Stimulated activated naive CD4-positive, alpha-beta T cell (primary cell): ENCODE data around the gene PCYT1A.
A peak's percentile ranks its signal among the peaks of the same experiment; 100 is the strongest.
"Not testable (repeated sequence)": the region's sequence is repeated elsewhere in the genome, so short reads cannot be mapped to it uniquely, and the experiment has no call there.

Source experiments
- DNase-seq, 6 experiments: peaks; one replicate each; lab custom pipeline; 2025; lab: John Stamatoyannopoulos, UW

The PCYT1A gene

DNA sequence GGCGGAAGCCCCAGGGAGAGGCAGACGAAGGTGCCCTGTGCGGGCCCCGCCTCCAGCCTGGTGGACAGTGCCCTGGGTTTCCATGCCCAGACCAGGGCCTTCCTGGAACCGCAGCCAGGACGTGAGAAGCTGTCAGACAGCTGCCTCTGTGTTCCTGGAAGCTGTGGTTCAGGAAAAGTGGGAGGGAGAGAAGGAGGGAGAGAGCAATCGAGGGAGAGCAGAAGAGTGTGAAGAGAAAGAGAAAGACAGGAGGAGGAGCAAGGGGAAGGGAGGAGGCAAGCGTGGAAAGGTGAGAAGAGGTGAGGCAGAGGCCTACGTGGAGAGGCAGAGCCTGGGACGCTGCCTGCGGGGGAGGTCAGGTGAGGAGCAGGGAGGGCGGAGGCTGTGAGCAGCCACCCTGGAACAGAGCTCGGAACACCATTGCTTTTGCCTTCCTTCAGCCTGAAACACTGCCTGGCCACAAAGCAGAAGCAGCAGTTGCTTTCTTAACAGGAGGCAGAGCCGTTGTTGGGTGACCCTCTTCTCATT, 94.9 kb downstream of the PCYT1A start:
- DNase-seq, result peak in 1 of 6 experiments; percentile 9

DNA sequence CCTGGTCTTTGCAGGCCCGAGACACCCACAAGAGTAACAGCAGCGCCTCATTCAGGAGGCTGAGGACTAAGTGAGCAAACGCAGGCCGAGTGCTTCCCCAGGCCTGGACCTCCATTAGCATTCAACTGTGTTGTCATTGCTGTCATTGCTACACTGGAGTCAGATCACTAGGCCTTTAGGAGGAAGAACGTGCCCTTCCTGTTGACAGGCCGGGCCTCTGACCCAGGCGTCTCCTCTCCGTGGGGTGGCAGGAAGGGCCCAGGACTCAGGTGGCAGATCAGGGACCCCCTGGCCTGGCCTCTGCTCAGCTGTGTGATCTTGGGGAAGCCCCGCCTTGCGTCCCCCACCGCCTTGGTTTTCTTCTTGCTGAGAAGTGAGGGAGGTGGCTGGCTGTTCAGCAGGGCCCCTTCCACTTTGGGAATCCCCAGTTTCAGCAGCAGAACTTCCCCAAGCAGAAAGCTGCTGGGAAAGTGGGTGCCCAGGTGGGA, 95.4 kb downstream of the PCYT1A start:
- DNase-seq, result peak in 3 of 6 experiments; percentile 9 to 15 (median 13)

DNA sequence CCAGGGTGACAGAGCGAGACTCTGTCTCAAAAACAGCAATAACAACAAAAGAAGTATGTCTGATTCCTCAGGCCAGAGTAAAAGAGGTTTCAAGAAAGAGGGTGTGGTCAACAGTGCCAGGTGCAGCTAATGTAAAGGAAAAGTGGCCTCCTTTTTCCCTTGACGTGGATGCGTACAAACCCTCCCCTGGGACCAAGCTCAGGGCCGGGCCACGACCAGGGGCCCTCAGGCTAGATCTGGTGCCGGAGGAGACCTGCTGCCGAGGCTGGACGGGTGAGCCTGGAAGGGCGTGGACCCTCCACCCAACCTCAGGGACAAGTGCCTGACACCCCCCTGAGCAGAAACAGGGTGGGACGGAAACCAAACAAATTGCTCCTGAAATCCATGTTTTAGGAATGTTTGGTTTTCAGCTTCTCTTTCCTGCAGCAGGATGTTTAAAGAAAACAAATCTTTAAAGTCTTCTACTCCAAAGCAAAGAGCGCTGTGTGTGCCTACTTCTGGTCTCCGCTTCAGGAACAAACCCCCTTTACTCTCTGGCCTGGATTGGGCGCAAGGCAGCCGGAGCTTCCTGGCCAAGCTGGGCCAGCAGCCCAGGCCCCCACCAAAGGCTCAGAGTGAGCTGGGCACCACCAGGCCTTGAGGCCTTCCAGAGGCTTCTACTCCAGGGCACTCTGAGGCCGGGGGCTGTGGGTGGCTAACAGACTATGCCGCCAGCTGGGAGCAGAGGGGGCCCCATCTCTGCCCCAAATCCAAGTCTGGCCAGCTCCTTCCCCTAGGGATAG, 97.8 kb downstream of the PCYT1A start:
- no peak for DNase-seq

DNA sequence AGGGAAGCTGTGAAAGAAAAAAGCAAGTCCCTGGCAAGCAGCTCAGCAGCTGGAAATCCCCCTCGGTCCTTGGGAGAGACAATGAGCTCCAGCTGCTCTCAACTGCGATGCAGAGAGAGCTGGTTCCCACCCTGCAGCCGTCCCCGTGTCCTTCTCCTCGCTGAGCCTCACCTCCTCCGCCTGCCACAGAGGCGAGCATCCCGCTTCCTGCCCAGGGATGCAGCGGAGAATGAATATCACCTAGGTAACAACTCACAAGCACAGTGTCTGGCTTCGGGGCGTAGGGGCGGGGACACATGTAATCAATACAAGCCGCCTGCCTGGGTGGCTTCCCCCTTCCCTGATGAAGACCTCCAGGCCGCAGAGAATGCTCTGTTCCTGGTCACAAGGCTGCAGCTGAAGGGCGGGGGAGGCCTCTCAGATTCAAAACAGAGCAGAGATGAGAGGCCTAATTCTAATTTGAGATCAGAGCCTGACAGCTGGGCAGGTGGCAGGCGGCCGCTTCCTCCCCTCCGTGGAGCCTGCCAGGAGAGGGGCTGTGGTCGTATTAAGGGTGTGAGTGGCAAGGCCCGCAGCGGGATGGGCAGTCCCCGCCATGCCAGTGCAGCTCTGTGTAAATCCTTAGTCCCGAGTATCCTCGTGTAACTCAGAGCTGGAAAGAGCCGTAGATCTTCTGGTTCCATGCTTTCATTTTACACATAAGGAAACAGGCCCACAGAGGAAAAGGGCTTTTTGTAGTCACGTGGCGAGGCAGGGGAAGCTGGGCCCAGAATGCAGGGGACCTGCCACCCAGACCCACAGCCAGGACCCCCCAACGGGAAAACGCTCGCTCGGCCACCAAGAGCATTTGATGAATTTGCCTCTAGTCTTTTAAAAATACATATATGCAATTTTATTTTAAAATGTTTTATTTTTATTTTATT, 100.6 kb downstream of the PCYT1A start:
- DNase-seq, result peak in 1 of 6 experiments; percentile 8

DNA sequence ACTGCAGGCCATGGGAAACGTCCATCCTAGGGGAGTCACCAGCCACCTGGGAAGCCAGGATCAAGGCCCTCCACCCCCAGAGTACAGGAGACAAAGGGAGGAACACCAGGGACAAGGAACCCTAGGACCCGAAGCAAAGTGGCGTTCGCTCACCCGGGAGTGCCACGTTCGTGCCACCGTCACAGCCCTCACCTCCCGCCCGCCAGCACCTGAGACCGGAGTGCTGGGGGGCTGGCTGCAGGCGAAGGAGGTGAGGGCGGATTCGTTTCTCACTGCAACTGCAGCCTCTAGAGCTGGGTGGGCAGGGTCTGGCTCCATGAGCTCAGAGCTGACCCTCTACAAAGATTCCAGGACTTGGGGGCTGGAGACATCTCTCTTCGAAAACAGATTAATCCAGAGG, 102.6 kb downstream of the PCYT1A start:
- no peak for DNase-seq

DNA sequence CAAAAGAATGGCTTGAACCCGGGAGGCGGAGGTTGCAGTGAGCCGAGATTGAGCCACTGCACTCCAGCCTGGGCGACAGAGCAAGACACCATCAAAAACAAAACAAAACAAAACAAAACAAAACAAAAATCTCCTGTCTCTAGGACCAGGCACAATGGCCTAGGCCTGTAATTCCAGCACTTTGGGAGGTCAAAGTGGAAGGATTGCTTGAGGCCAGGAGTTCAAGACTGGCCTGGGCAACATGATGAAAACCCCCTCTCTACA, 103.4 kb downstream of the PCYT1A start:
- DNase-seq, result not testable (repeated sequence)

DNA sequence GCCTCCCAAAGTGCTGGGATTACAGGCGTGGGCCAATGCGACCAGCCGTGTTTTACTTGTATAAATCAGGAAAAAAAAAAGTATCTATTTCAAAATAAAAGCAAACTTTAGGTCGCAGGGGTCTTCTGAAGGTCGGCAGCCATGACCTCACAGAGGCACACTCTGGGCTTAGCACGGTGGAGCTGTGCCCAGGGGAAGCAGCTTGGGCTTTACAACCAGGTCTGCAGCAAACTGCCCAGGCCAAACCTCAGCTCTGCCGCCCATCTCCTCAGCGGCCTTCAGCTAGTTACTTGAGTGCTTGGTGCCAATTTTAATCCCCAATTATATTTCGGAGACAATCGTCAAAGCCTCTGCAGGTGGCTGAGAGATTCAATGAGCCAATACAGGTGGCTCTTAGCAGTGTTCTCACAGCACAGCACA, 106.4 kb downstream of the PCYT1A start:
- no peak for DNase-seq

DNA sequence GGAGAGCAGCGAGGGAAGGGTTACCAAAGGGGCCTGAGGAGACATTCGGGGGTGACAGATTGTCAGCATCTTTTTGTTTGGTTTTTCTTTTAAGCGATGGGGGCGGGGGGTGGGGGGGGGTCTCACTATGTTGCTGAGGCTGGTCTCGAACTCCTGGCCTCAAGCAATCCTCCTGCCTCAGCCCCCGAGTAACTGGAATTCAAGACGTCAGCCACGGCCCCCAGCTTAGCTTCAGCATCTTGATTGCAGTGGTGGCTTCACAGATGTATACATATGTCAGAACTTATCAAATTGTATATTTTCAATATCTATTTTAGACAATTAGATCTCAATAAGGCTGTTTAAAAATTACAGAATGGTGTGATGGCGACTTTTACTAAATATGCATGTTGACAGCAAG, 107.2 kb downstream of the PCYT1A start:
- no peak for DNase-seq
